Upper lobe of left lung (tissue), 4 donors: ENCODE results near the gene CCDC201.

ENCODE experiments used
- EP300 ChIP-seq, 4 donors: sonication (generic); formaldehyde crosslinking; IDR thresholded peaks; one replicate each; pipeline ENCODE4 v1.5.1; 2017; ENCODE audit warnings: antibody characterized with exemption in 4 of 4, control low read depth in 2 of 4
- POLR2A ChIP-seq, 4 donors: fragments of 450-650 bp; IDR thresholded peaks; one replicate each; pipeline ENCODE4 v1.5.1; 2016 to 2017; ENCODE audit warnings: antibody characterized with exemption in 4 of 4, mild to moderate bottlenecking in 2 of 4
- POLR2AphosphoS5 ChIP-seq, 2 donors: sonication (generic); formaldehyde crosslinking; IDR thresholded peaks; one replicate each; pipeline ENCODE4 v1.5.1; 2017; ENCODE audit warnings: antibody characterized with exemption in 2 of 2
- TF ChIP-seq, protein P1 (sequence below), 6 experiments: fragments of 450-650 bp in 4 of 6; fragments of 200-600 bp in 2 of 6; sonication (generic) in 2 of 6; IDR thresholded peaks; one replicate each; pipeline ENCODE4 v1.5.1; 2016 to 2019; ENCODE audit warnings: antibody characterized with exemption in 6 of 6

- TF ChIP-seq, protein P1, sequence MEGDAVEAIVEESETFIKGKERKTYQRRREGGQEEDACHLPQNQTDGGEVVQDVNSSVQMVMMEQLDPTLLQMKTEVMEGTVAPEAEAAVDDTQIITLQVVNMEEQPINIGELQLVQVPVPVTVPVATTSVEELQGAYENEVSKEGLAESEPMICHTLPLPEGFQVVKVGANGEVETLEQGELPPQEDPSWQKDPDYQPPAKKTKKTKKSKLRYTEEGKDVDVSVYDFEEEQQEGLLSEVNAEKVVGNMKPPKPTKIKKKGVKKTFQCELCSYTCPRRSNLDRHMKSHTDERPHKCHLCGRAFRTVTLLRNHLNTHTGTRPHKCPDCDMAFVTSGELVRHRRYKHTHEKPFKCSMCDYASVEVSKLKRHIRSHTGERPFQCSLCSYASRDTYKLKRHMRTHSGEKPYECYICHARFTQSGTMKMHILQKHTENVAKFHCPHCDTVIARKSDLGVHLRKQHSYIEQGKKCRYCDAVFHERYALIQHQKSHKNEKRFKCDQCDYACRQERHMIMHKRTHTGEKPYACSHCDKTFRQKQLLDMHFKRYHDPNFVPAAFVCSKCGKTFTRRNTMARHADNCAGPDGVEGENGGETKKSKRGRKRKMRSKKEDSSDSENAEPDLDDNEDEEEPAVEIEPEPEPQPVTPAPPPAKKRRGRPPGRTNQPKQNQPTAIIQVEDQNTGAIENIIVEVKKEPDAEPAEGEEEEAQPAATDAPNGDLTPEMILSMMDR (IDR thresholded peaks at IDR 0.05), result no peak
- TF ChIP-seq POLR2AphosphoS5 (IDR thresholded peaks at IDR 0.05) (no peak), EP300 (IDR thresholded peaks at IDR 0.05) (no peak), POLR2A (IDR thresholded peaks at IDR 0.05) (no peak)
Observed at GRCh38 chr7:45909561-45909960, 36.7 kb upstream of the CCDC201 start.
